HCT116 (cell line): ENCODE data around the gene MTA1. TPM values are rescaled to one million over a fixed set of nuclear protein-coding genes. Genes with fewer than 3 reads are reported as not detected.

ENCODE experiments used
- ATAC-seq: fragments of 200-7000 bp; cut with Tn5 transposase; 2 replicates; pipeline ENCODE4 v1.9.1; 2020; ENCODE audit warnings: mild to moderate bottlenecking, moderate library complexity
- BruUV-seq: library from RNA; stranded (reverse); fragments of 400-500 nt; replicated peaks from 2 replicates; lab custom pipeline; 2021; lab: Mats Ljungman, UMichigan
- CTCF ChIA-PET: fragments of 300-600 bp; sonication (Branson Sonifier 250); formaldehyde crosslinking; loops from one replicate; lab custom pipeline; 2021; ENCODE audit warnings: antibody characterized with exemption; lab: Charles Lee
- POLR2A ChIA-PET: fragments of 300-600, 350-600 bp; sonication (Branson Sonifier 250); formaldehyde crosslinking; loops from one replicate; lab custom pipeline; 2021; ENCODE audit warnings: antibody characterized with exemption; lab: Charles Lee
- RAD21 ChIA-PET, 2 experiments: fragments of 300-600 bp; sonication (Branson Sonifier 250); formaldehyde crosslinking; loops; one replicate each; lab custom pipeline; 2023; ENCODE audit warnings: low total read pairs in 2 of 2; ENCODE audit not compliant: uncharacterized antibody in 2 of 2, unreplicated experiment in 2 of 2, low non-redundant PET in 1 of 2; lab: Charles Lee
- DNase-seq: peaks from one replicate; pipeline ENCODE4 v3.0.0-alpha.2; 2010; ENCODE audit warnings: low read depth, low spot score
- H2AFZ ChIP-seq: fragments of 200-600 bp; shearing (Covaris generic), sonication (generic); 2 replicates; pipeline ENCODE4 v1.6.1; 2017; ENCODE audit warnings: low read depth, mixed run types, mixed read lengths, antibody characterized with exemption, low read length; ENCODE audit not compliant: poor library complexity, severe bottlenecking
- H3K27ac ChIP-seq: 2 replicates; pipeline ENCODE4 v1.5.1; 2012; ENCODE audit warnings: low read depth, low read length
- H3K27me3 ChIP-seq: fragments of 200-600 bp; sonication (generic); 2 replicates; pipeline ENCODE4 v1.6.1; 2016; ENCODE audit warnings: mixed run types, low read length, mixed read lengths; ENCODE audit not compliant: insufficient read depth
- H3K36me3 ChIP-seq, 2 experiments: fragments of 200-500 bp in 1 of 2; fragments of 200-600 bp in 1 of 2; sonication (Bioruptor generic) in 1 of 2; sonication (generic) in 1 of 2; 2 replicates each; pipeline versions ENCODE4 v1.5.1 to v1.6.1; 2014 to 2016; ENCODE audit warnings: low read length in 2 of 2, inconsistent platforms in 1 of 2, mixed read lengths in 1 of 2, mixed run types in 1 of 2; ENCODE audit not compliant: insufficient read depth in 2 of 2, control insufficient read depth in 1 of 2
- H3K4me1 ChIP-seq, 2 experiments: fragments of 200-600 bp in 1 of 2; sonication (generic) in 1 of 2; 2 replicates each; pipeline versions ENCODE4 v1.5.1 to v1.6.1; 2012 to 2017; ENCODE audit warnings: low read length in 2 of 2, inconsistent platforms in 1 of 2, mild to moderate bottlenecking in 1 of 2, mixed read lengths in 1 of 2, mixed run types in 1 of 2, moderate library complexity in 1 of 2; ENCODE audit not compliant: insufficient read depth in 2 of 2, control insufficient read depth in 1 of 2
- H3K4me2 ChIP-seq: fragments of 200-600 bp; sonication (generic); 2 replicates; pipeline ENCODE4 v1.6.1; 2017; ENCODE audit warnings: mixed run types, low read length, mixed read lengths
- H3K4me3 ChIP-seq, 2 experiments: fragments of 200-600 bp in 1 of 2; sonication (generic) in 1 of 2; replicated peaks in 1 of 2; 2 replicates each; pipeline ENCODE4 v1.5.1; 2011 to 2016; ENCODE audit warnings: low read length in 2 of 2, control low read depth in 1 of 2, low read depth in 1 of 2, mild to moderate bottlenecking in 1 of 2, mixed read lengths in 1 of 2, mixed run types in 1 of 2
- H3K79me2 ChIP-seq: fragments of 200-600 bp; sonication (generic); 2 replicates; pipeline ENCODE4 v1.6.1; 2017; ENCODE audit warnings: mild to moderate bottlenecking, mixed run types, low read length, moderate library complexity, mixed read lengths; ENCODE audit not compliant: insufficient read depth
- H3K9ac ChIP-seq: fragments of 200-600 bp; sonication (generic); 2 replicates; pipeline ENCODE4 v1.6.1; 2016; ENCODE audit warnings: low read length, mixed read lengths
- H3K9me2 ChIP-seq: fragments of 200-600 bp; sonication (generic), shearing (Covaris generic); 2 replicates; pipeline ENCODE4 v1.6.1; 2017; ENCODE audit warnings: mixed run types, mild to moderate bottlenecking, moderate library complexity; ENCODE audit not compliant: insufficient read depth
- H3K9me3 ChIP-seq, 2 experiments: fragments of 200-500 bp in 1 of 2; fragments of 200-600 bp in 1 of 2; sonication (Bioruptor generic) in 1 of 2; sonication (generic) in 1 of 2; 2 replicates each; pipeline ENCODE4 v1.6.1; 2014 to 2017; ENCODE audit warnings: low read length in 2 of 2, mixed read lengths in 2 of 2, inconsistent platforms in 1 of 2, low read depth in 1 of 2, mild to moderate bottlenecking in 1 of 2, mixed run types in 1 of 2, moderate library complexity in 1 of 2; ENCODE audit not compliant: control insufficient read depth in 1 of 2, insufficient read depth in 1 of 2
- H4K20me1 ChIP-seq: fragments of 200-600 bp; sonication (generic), shearing (Covaris generic); 2 replicates; pipeline ENCODE4 v1.6.1; 2017; ENCODE audit warnings: mixed run types, mild to moderate bottlenecking, moderate library complexity; ENCODE audit not compliant: insufficient read depth
- CEBPB ChIP-seq: IDR thresholded peaks from 2 replicates; pipeline ENCODE4 v1.6.1; 2012; ENCODE audit warnings: low read depth
- CTCF ChIP-seq, 3 experiments: fragments of 200-600 bp in 1 of 3; sonication (generic) in 1 of 3; IDR thresholded peaks in 2 of 3; conservative IDR thresholded peaks in 1 of 3; 2 replicates each; pipeline ENCODE4 v1.5.1; 2012 to 2017; ENCODE audit warnings: low read depth in 2 of 3, low read length in 2 of 3, antibody characterized with exemption in 1 of 3, borderline replicate concordance in 1 of 3, control low read depth in 1 of 3, mild to moderate bottlenecking in 1 of 3, mixed read lengths in 1 of 3, mixed run types in 1 of 3, moderate library complexity in 1 of 3; ENCODE audit not compliant: insufficient read depth in 1 of 3
- JUND ChIP-seq: IDR thresholded peaks from 2 replicates; pipeline ENCODE4 v1.6.1; 2012
- POLR2A ChIP-seq: IDR thresholded peaks from 2 replicates; pipeline ENCODE4 v1.7.0; 2011; ENCODE audit warnings: borderline replicate concordance; ENCODE audit not compliant: insufficient read depth, insufficient read length; ENCODE audit errors: extremely low read depth
- POLR2AphosphoS5 ChIP-seq: IDR thresholded peaks from 2 replicates; pipeline ENCODE4 v1.6.1; 2011; ENCODE audit warnings: mild to moderate bottlenecking, low read depth, low read length, moderate library complexity
- YY1 ChIP-seq: IDR thresholded peaks from 2 replicates; pipeline ENCODE4 v1.6.1; 2011; ENCODE audit warnings: low read length, low read depth, moderate library complexity, mild to moderate bottlenecking; ENCODE audit not compliant: insufficient replicate concordance; ENCODE audit errors: extremely low read depth
- ZFX ChIP-seq: fragments of 450-650 bp; IDR thresholded peaks from 2 replicates; pipeline ENCODE4 v1.6.1; 2017
- intact Hi-C: fragments of 100-400 bp; cut with micrococcal nuclease; formaldehyde crosslinking; loops from 2 replicates; pipeline ENCODE4 v1.10.0; 2022
- total RNA-seq: library from RNA; stranded (reverse); gene quantifications from one replicate; pipeline ENCODE4 v1.2.1, GENCODE V29; 2021; ENCODE audit not compliant: unreplicated experiment
- TF ChIP-seq, protein P1 (sequence below): IDR thresholded peaks from 2 replicates; pipeline ENCODE4 v1.6.1; 2012

The MTA1 gene
- total RNA-seq, 1 experiment from 2014 or later: 229 TPM

- ChIA-PET POLR2A (no interaction called here), RAD21 (no interaction called here)
- no peak for DNase-seq
- H4K20me1 ChIP-seq: no peaks in the 10 kb centered on the region
- H3K27me3 ChIP-seq: no peaks in the 10 kb centered on the region
- H2AFZ ChIP-seq: no peak overlapping the region
- H3K9ac ChIP-seq: no peak overlapping the region
- intact Hi-C loops: no loop called here
- TF ChIP-seq YY1 (no peak), POLR2A (no peak), JUND (no peak), ZFX (no peak), CEBPB (no peak), CTCF (IDR thresholded peaks at IDR 0.05 in 2 of 3, conservative IDR thresholded peaks at IDR 0.05 in 1 of 3; ENCODE audit: borderline replicate concordance in 1 of 3, insufficient read depth in 1 of 3, low read depth in 2 of 3, low read length in 2 of 3) (no peak)
- TF ChIP-seq, protein P1, sequence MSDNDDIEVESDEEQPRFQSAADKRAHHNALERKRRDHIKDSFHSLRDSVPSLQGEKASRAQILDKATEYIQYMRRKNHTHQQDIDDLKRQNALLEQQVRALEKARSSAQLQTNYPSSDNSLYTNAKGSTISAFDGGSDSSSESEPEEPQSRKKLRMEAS: no peak
- TF ChIP-seq, all 23 proteins: peak for 0
- ATAC-seq: no peak
- Histone ChIP-seq H3K27ac (no peak overlapping the region), H3K36me3 (no peaks in the 10 kb centered on the region), H3K4me1 (peaks cover 16 to 20% of the 10 kb centered on the region in 2 experiments), H3K4me2 (no peak overlapping the region), H3K9me3 (no peaks in the 10 kb centered on the region), H3K4me3 (no peak overlapping the region), H3K9me2 (no peaks in the 10 kb centered on the region), H3K79me2 (no peaks in the 10 kb centered on the region)
- CTCF ChIA-PET: no interaction called here
- BruUV-seq: no TSS peak
Measured at GRCh38 chr14:105412771-105413543, 6.7 kb upstream of the MTA1 start.

DNA sequence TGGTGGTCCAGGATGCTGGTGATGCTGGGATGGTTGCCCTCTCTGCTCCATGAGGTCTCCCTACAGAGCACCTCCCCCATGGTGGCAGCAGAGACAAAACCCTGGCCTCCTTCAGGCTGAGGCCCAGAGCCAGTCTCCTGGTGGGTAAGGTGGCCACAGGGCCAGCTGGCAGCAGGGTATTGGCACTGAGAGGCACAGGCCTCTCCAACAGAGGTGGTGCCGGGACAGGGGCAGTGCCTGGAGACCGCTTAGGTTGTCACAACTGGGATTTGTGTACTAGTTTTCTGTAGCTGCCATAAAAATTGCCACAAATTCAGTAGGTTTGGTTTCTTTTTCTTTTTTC is 6.1 kb upstream of the MTA1 start:
- ATAC-seq: no peak
- CTCF ChIA-PET: no interaction called here

More for the DNA sequence above, 6.1 kb upstream of the MTA1 start:
- RAD21 ChIA-PET: no interaction called here
- Histone ChIP-seq H4K20me1 (no peaks in the 10 kb centered on the region), H3K4me1 (peaks cover 16 to 25% of the 10 kb centered on the region in 2 experiments), H3K9ac (no peak overlapping the region), H3K9me2 (no peaks in the 10 kb centered on the region)
- TF ChIP-seq POLR2AphosphoS5 (no peak), ZFX (no peak)
- TF ChIP-seq, all 23 proteins: peak for 0
- POLR2A ChIA-PET: no interaction called here
- no peaks in the 10 kb centered on the region for H3K9me3 ChIP-seq
- no peak overlapping the region for H3K27ac ChIP-seq
- no peak overlapping the region for H2AFZ ChIP-seq
- no peak overlapping the region for H3K4me3 ChIP-seq
- intact Hi-C loops: no loop called here
- H3K79me2 ChIP-seq: no peaks in the 10 kb centered on the region
- H3K4me2 ChIP-seq: no peak overlapping the region
- no peak for DNase-seq
- H3K36me3 ChIP-seq: no peaks in the 10 kb centered on the region
- H3K27me3 ChIP-seq: no peaks in the 10 kb centered on the region
- BruUV-seq: no TSS peak
